Activated CD8-positive, alpha-beta T cell treated with anti-CD3 and anti-CD28 coated beads for 36 hours (primary cell): ENCODE results near the gene MITF. TPM values are rescaled to one million over a fixed set of nuclear protein-coding genes. Genes with fewer than 3 reads are reported as not detected.

Source experiments
- ATAC-seq: fragments of 200-7000 bp; cut with Tn5 transposase; one replicate; pipeline ENCODE4 v1.10.0; 2021; ENCODE audit warnings: mild to moderate bottlenecking, moderate library complexity
- CTCF ChIA-PET: fragments of 350-600 bp; sonication (Branson Sonifier 250); formaldehyde crosslinking; loops from one replicate; lab custom pipeline; 2021; ENCODE audit warnings: antibody characterized with exemption; lab: Charles Lee
- POLR2A ChIA-PET: fragments of 350-600 bp; sonication (Branson Sonifier 250); formaldehyde crosslinking; loops from one replicate; lab custom pipeline; 2021; ENCODE audit warnings: antibody characterized with exemption; lab: Charles Lee
- DNase-seq: peaks from one replicate; pipeline ENCODE4 v3.0.0-alpha.2; 2020
- H3K27ac Mint-ChIP-seq: one replicate; pipeline ENCODE4 v1.8.0; 2021; ENCODE audit warnings: mild to moderate bottlenecking, mixed read lengths
- H3K27me3 Mint-ChIP-seq: one replicate; pipeline ENCODE4 v1.8.0; 2021; ENCODE audit warnings: mixed read lengths
- H3K36me3 Mint-ChIP-seq: one replicate; pipeline ENCODE4 v1.8.0; 2021; ENCODE audit warnings: low read depth, mixed read lengths
- H3K4me1 Mint-ChIP-seq: one replicate; pipeline ENCODE4 v1.8.0; 2021; ENCODE audit warnings: low read depth, mixed read lengths
- H3K4me3 Mint-ChIP-seq: one replicate; pipeline ENCODE4 v1.8.0; 2021; ENCODE audit warnings: mild to moderate bottlenecking, moderate library complexity, mixed read lengths
- H3K9me3 Mint-ChIP-seq: one replicate; pipeline ENCODE4 v1.8.0; 2021; ENCODE audit warnings: mixed read lengths
- CTCF ChIP-seq: fragments of 200-600 bp; IDR thresholded peaks from one replicate; pipeline ENCODE4 v1.8.0; 2022; ENCODE audit warnings: antibody characterized with exemption, mild to moderate bottlenecking
- intact Hi-C: fragments of 100-400 bp; cut with micrococcal nuclease; formaldehyde crosslinking; loops from one replicate; pipeline ENCODE4 v1.10.0; 2022
- total RNA-seq, 2 experiments: library from RNA; stranded (reverse); gene quantifications; one replicate each; pipeline ENCODE4 v1.2.3, GENCODE V29; 2021

The MITF gene
- total RNA-seq, 2 experiments from 2014 or later, result not detected

GRCh38 chr3:69738315-69738714 lies 949 bp upstream of the MITF start:
- POLR2A ChIA-PET, result no interaction called here
- no peak for DNase-seq
- intact Hi-C loops, result no loop called here
- Mint-ChIP-seq H3K36me3 (no peaks in the 10 kb centered on the region), H3K27me3 (peaks cover 55% of the 10 kb centered on the region), H3K27ac (no peak overlapping the region), H3K4me3 (peak overlapping the region; percentile 62), H3K4me1 (peaks cover 10% of the 10 kb centered on the region), H3K9me3 (no peaks in the 10 kb centered on the region)
- CTCF ChIA-PET, result no interaction called here
- no peak for TF ChIP-seq CTCF
- no peak for ATAC-seq

DNA sequence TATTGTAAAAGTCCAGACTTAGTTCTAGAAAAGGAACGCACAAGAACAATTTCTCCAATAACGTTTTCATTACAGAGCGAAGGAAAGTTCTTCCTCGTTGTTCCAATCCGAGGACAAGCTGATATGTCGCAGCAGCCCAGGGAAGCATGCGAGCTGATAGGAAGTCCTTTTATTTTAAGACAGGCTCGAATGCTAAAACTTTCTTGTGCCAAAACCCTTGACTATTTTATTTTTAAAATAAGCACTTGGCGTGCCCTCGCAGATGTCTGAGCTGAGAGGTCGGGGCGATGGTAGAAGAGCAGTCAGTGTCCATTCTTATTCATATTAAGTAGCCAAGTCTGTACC lies 433 bp upstream of the MITF start:
- no peaks in the 10 kb centered on the region for H3K9me3 Mint-ChIP-seq
- CTCF ChIA-PET, result no interaction called here
- TF ChIP-seq CTCF, result no peak
- H3K36me3 Mint-ChIP-seq, result no peaks in the 10 kb centered on the region
- POLR2A ChIA-PET, result no interaction called here
- ATAC-seq, result no peak
- H3K4me3 Mint-ChIP-seq, result peak overlapping the region; percentile 62
- H3K4me1 Mint-ChIP-seq, result peaks cover 10% of the 10 kb centered on the region
- no peak for DNase-seq
- H3K27ac Mint-ChIP-seq, result no peak overlapping the region
- peaks cover 57% of the 10 kb centered on the region for H3K27me3 Mint-ChIP-seq
- intact Hi-C loops, result no loop called here

GRCh38 chr3:69740103-69741021 lies 1.1 kb downstream of the MITF start:
- DNase-seq (no peak), ATAC-seq (no peak)
- Mint-ChIP-seq H3K4me1 (peaks cover 10% of the 10 kb centered on the region), H3K9me3 (no peaks in the 10 kb centered on the region), H3K4me3 (peak overlapping the region; percentile 38), H3K27me3 (peaks cover 58% of the 10 kb centered on the region), H3K27ac (no peak overlapping the region), H3K36me3 (no peaks in the 10 kb centered on the region)
- no peak for TF ChIP-seq CTCF
- intact Hi-C loops, result no loop called here
- ChIA-PET CTCF (no interaction called here), POLR2A (no interaction called here)

DNA sequence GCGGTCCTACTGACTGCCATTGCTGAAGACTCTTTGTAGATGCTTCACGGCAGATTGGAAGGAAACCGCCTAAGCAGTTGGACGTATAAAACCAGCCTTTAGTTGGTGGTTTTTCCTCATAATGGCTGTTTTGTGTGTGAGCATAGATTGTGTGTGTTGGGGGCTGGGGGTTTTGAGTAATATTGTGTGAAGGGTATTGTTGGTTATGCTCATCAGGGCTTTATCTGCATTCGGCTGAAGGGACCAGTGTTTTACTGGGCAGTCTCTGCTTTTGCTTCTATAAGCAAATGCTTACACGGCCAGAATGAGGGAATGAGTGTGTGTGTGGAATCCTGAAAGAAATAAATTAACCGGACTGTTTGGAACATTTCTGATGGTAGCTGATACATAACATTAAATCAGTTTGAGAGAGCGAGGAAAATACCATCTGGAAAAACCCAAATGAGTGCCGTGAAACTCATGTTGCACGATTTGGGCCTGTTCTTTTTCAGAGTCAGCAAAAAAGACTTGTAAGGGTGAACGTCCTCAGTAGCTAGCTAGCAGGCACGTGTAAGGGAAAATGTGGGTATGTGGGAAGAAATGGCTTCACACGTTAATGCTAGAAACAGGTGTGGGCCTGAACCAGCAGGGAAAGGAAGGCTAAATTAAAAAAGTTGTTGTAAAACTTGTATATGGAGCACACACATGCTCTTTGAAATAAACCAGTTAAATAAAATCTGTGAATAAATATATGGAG lies 1.9 kb downstream of the MITF start:
- CTCF ChIA-PET, result no interaction called here
- intact Hi-C loops, result no loop called here
- no peak overlapping the region for H3K27ac Mint-ChIP-seq
- TF ChIP-seq CTCF, result no peak
- POLR2A ChIA-PET, result no interaction called here
- H3K27me3 Mint-ChIP-seq, result peaks cover 56% of the 10 kb centered on the region
- H3K9me3 Mint-ChIP-seq, result no peaks in the 10 kb centered on the region
- DNase-seq (no peak), ATAC-seq (no peak)
- H3K36me3 Mint-ChIP-seq, result no peaks in the 10 kb centered on the region
- peaks cover 10% of the 10 kb centered on the region for H3K4me1 Mint-ChIP-seq
- H3K4me3 Mint-ChIP-seq, result no peak overlapping the region

DNA sequence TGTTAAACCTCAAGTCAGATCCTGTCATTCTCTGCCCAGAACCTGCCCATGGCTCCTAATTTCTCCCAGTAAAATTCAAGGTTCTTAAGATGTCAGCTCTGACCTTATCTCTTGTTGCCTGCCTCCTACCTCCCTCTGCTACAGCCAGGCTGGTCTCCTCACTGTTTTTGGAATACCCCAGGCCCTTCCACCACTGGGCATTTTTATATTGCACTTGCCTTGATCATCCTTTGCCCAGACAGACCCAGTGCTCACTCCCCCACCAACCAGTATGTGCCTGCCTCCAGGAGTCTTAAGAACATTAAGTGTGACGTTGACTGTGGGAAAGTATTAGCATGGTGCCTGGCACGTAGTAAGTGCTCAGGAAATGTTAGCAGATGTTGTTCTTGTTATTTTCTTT lies 3.1 kb downstream of the MITF start:
- ATAC-seq (no peak), DNase-seq (no peak)
- Mint-ChIP-seq H3K4me3 (no peak overlapping the region), H3K27ac (no peak overlapping the region), H3K27me3 (peaks cover 49% of the 10 kb centered on the region), H3K36me3 (no peaks in the 10 kb centered on the region), H3K9me3 (no peaks in the 10 kb centered on the region), H3K4me1 (peaks cover 10% of the 10 kb centered on the region)
- ChIA-PET CTCF (no interaction called here), POLR2A (interaction anchor here (0.6 kb wide), 1 partner anchor 282 kb away, joined by 3 read pairs; no protein-coding TSS in a partner anchor)
- TF ChIP-seq CTCF, result no peak
- intact Hi-C loops, result no loop called here
